A549 (cell line): Measurements from ENCODE around the gene RORC. TPM values are rescaled to one million over a fixed set of nuclear protein-coding genes. Genes with fewer than 3 reads are reported as not detected.
A peak's percentile ranks its signal among the peaks of the same experiment; 100 is the strongest.

Experiments
- ATAC-seq, 2 experiments: fragments of 200-7000 bp in 1 of 2; fragments of >200 bp in 1 of 2; cut with Nextera tagmentation in 1 of 2; cut with Tn5 transposase in 1 of 2; 3 replicates each; pipeline versions ENCODE4 v1.8.0 to v1.9.1; 2018 to 2020; ENCODE audit warnings: mild to moderate bottlenecking in 1 of 2, moderate library complexity in 1 of 2
- CTCF ChIA-PET: fragments of 300-600 bp; sonication (Branson Sonifier 250); formaldehyde crosslinking; extraction: SDS; loops from one replicate; lab custom pipeline; 2021; ENCODE audit warnings: antibody characterized with exemption, inconsistent platforms; lab: Yijun Ruan, JAX
- POLR2A ChIA-PET: fragments of 350-600 bp; formaldehyde crosslinking; extraction: SDS; loops from one replicate; lab custom pipeline; 2021; ENCODE audit warnings: antibody characterized with exemption, inconsistent platforms; lab: Yijun Ruan, JAX
- DNase-seq, 2 experiments: peaks; one replicate each; pipeline versions ENCODE4 v3.0.0 to v3.0.0-alpha.2; 2011 to 2016; ENCODE audit warnings: low read depth in 1 of 2, low spot score in 1 of 2
- FAIRE-seq: peaks from 2 replicates; lab custom pipeline; 2011; peaks lifted over from hg19 to GRCh38; lab: Jason Lieb, UNC
- H3K27ac ChIP-seq, 2 experiments: fragments of >200 bp; sonication (Bioruptor Twin); formaldehyde crosslinking; 3 replicates each; pipeline ENCODE4 v1.5.1; 2016 to 2017
- H3K4me1 ChIP-seq: fragments of >200 bp; sonication (Bioruptor Twin); formaldehyde crosslinking; 3 replicates; pipeline ENCODE4 v1.6.1; 2016
- H3K4me2 ChIP-seq: fragments of >200 bp; sonication (Bioruptor Twin); formaldehyde crosslinking; 3 replicates; pipeline ENCODE4 v1.6.1; 2016
- H3K4me3 ChIP-seq: fragments of >200 bp; sonication (Bioruptor Twin); formaldehyde crosslinking; 3 replicates; pipeline ENCODE4 v1.5.1; 2016
- H3K9me3 ChIP-seq: fragments of >200 bp; sonication (Bioruptor Twin); formaldehyde crosslinking; 3 replicates; pipeline ENCODE4 v1.6.1; 2016
- ATOH8 ChIP-seq: fragments of 250-450 bp; sonication (Bioruptor Pico); IDR thresholded peaks from 2 replicates; pipeline ENCODE4 v1.5.0; 2020; ENCODE audit warnings: low read depth, mild to moderate bottlenecking, moderate library complexity
- CBX8 ChIP-seq: fragments of 200-600 bp; sonication (generic); IDR thresholded peaks from 2 replicates; pipeline ENCODE4 v1.6.1; 2016
- CTCF ChIP-seq: fragments of >200 bp; sonication (Bioruptor Twin); formaldehyde crosslinking; IDR thresholded peaks from 3 replicates; pipeline ENCODE4 v1.5.1; 2016
- E2F6 ChIP-seq: IDR thresholded peaks from 2 replicates; pipeline ENCODE4 v1.6.1; 2012; ENCODE audit warnings: low read depth, borderline replicate concordance
- EHMT2 ChIP-seq: fragments of 200-600 bp; sonication (generic); IDR thresholded peaks from 2 replicates; pipeline ENCODE4 v1.6.1; 2016; ENCODE audit warnings: antibody characterized with exemption, low read depth, mild to moderate bottlenecking, moderate library complexity
- FOSB ChIP-seq: fragments of 250-450 bp; sonication (Bioruptor Pico); IDR thresholded peaks from 2 replicates; pipeline ENCODE4 v1.5.0; 2020; ENCODE audit warnings: mild to moderate bottlenecking, moderate library complexity
- GATA3 ChIP-seq: IDR thresholded peaks from 2 replicates; pipeline ENCODE4 v1.6.1; 2012; ENCODE audit warnings: borderline replicate concordance
- HMGXB4 ChIP-seq: fragments of 250-450 bp; sonication (Bioruptor Pico); IDR thresholded peaks from 2 replicates; pipeline ENCODE4 v1.5.0; 2021; ENCODE audit warnings: mild to moderate bottlenecking, moderate library complexity, borderline replicate concordance
- HOXA7 ChIP-seq: fragments of 250-450 bp; sonication (Bioruptor Pico); IDR thresholded peaks from 2 replicates; pipeline ENCODE4 v1.5.0; 2020; ENCODE audit warnings: mild to moderate bottlenecking, moderate library complexity
- JUNB ChIP-seq: fragments of >200 bp; sonication (Bioruptor Twin); formaldehyde crosslinking; IDR thresholded peaks from 2 replicates; pipeline ENCODE4 v1.6.1; 2016
- KDM5A ChIP-seq: fragments of 200-600 bp; sonication (generic); IDR thresholded peaks from 2 replicates; pipeline ENCODE4 v1.6.1; 2016; ENCODE audit warnings: antibody characterized with exemption, mild to moderate bottlenecking
- MAX ChIP-seq: IDR thresholded peaks from 2 replicates; pipeline ENCODE4 v1.6.1; 2012
- MAZ ChIP-seq: fragments of 150-350 bp; IDR thresholded peaks from 2 replicates; pipeline ENCODE4 v1.6.1; 2014; ENCODE audit warnings: antibody characterized with exemption, low read depth, low read length, borderline replicate concordance
- MYC ChIP-seq: IDR thresholded peaks from 2 replicates; pipeline ENCODE4 v1.6.1; 2012; ENCODE audit warnings: mild to moderate bottlenecking, inconsistent platforms, low read length, improper control_type of control experiment, borderline replicate concordance
- NFE2L2 ChIP-seq: fragments of 150-350 bp; conservative IDR thresholded peaks from 2 replicates; pipeline ENCODE4 v1.6.1; 2014; ENCODE audit warnings: low read length
- POLR2AphosphoS2 ChIP-seq: conservative IDR thresholded peaks from 2 replicates; pipeline ENCODE4 v1.6.1; 2012; ENCODE audit warnings: low read length, improper control_type of control experiment, inconsistent platforms
- RAD21 ChIP-seq, 2 experiments: fragments of >200 bp in 1 of 2; sonication (Bioruptor Twin) in 1 of 2; formaldehyde crosslinking in 1 of 2; IDR thresholded peaks in 1 of 2; conservative IDR thresholded peaks in 1 of 2; 2 replicates in 1 of 2; 3 replicates in 1 of 2; pipeline ENCODE4 v1.6.1; 2012 to 2018; ENCODE audit warnings: inconsistent platforms in 1 of 2
- REST ChIP-seq: fragments of 200-600 bp; sonication (generic); IDR thresholded peaks from 2 replicates; pipeline ENCODE4 v1.6.1; 2016; ENCODE audit warnings: antibody characterized with exemption, mild to moderate bottlenecking, moderate library complexity
- RNF2 ChIP-seq: fragments of 200-600 bp; sonication (generic); IDR thresholded peaks from 2 replicates; pipeline ENCODE4 v1.6.1; 2016; ENCODE audit warnings: low read depth, mild to moderate bottlenecking, antibody characterized with exemption, moderate library complexity, borderline replicate concordance
- SREBF2 ChIP-seq: fragments of 450-650 bp; IDR thresholded peaks from 2 replicates; pipeline ENCODE4 v1.6.1; 2014; ENCODE audit warnings: mild to moderate bottlenecking, moderate library complexity
- TFCP2L1 ChIP-seq: fragments of 250-450 bp; sonication (Bioruptor Pico); IDR thresholded peaks from 2 replicates; pipeline ENCODE4 v1.5.0; 2021; ENCODE audit warnings: mild to moderate bottlenecking
- TP53 ChIP-seq: fragments of 250-450 bp; sonication (Bioruptor Pico); IDR thresholded peaks from 2 replicates; pipeline ENCODE4 v1.5.0; 2021; ENCODE audit warnings: mild to moderate bottlenecking, moderate library complexity
- ZC3H11A ChIP-seq: fragments of 450-650 bp; IDR thresholded peaks from 2 replicates; pipeline ENCODE4 v1.6.1; 2014; ENCODE audit warnings: antibody characterized with exemption, mild to moderate bottlenecking
- ZFP36 ChIP-seq: fragments of 450-650 bp; IDR thresholded peaks from 2 replicates; pipeline ENCODE4 v1.6.1; 2014; ENCODE audit warnings: borderline replicate concordance; ENCODE audit not compliant: partially characterized antibody
- ZSCAN20 ChIP-seq: fragments of 250-450 bp; sonication (Bioruptor Pico); IDR thresholded peaks from 2 replicates; pipeline ENCODE4 v1.8.0; 2022; ENCODE audit warnings: mild to moderate bottlenecking, moderate library complexity
- WGBS: methylation state at CpG from one replicate; pipeline ENCODE4 v1.1.6; 2017; ENCODE audit errors: missing lambda C conversion rate; 5-methylcytosine and 5-hydroxymethylcytosine counted together
- polyA plus RNA-seq, 4 experiments: library from polyadenylated mRNA; depleted of rRNA in 3 of 4; stranded (reverse); fragments of >200 nt; fragmentation: RNase III in 1 of 4; extraction: RNeasy Plus Mini Kit Qiagen cat#74134 plus additional on column Dnase treatment in 1 of 4; gene quantifications; 2 replicates in 3 of 4; 3 replicates in 1 of 4; pipeline ENCODE4 v1.2.3, GENCODE V29; 2011 to 2017

The RORC gene
- polyA plus RNA-seq, 2 of the 4 experiments (the other 2 are of a cell fraction): 0.06 to 0.25 TPM

GRCh38 chr1:151790071-151790939, 41.3 kb downstream of the RORC start, which contains the start of gene TDRKH (continued):
- TF ChIP-seq RNF2 (no peak), SREBF2 (no peak), RAD21 (conservative IDR thresholded peaks at IDR 0.05 in 1 of 2, IDR thresholded peaks at IDR 0.05 in 1 of 2) (0 out of 5 replicates have a peak, but pooled peaks of 1 of the 2 experiments have one; percentile 9), ATOH8 (CRISPR knock-in tag) (peak; percentile 90; the same call in 1 of the 2 replicates), CTCF (peak; percentile 11; the same call in 1 of the 3 replicates), REST (no peak), KDM5A (no peak), HOXA7 (CRISPR knock-in tag) (no peak), NFE2L2 (no peak), MYC (no peak), TP53 (CRISPR knock-in tag) (peak; percentile 22; the same call in 1 of the 2 replicates), TFCP2L1 (CRISPR knock-in tag) (no peak), JUNB (no peak), ZSCAN20 (CRISPR knock-in tag) (peak; percentile 87; the same call in 1 of the 2 replicates), HMGXB4 (CRISPR knock-in tag) (no peak)
- TF ChIP-seq, all 56 proteins: peak for 18

- Histone ChIP-seq H3K9me3 (no peaks in the 10 kb centered on the region), H3K27ac (no peak overlapping the region), H3K4me3 (no peak overlapping the region), H3K4me1 (0 out of 3 replicates have a peak, but pooled peaks cover 4% of the 10 kb centered on the region), H3K4me2 (no peak overlapping the region)
- DNase-seq (no peak), ATAC-seq (no peak), FAIRE-seq (no peak)
- CTCF ChIA-PET: interaction anchor here (0.6 to 0.9 kb wide), 2 partner anchors 13 to 1443 kb away, joined by 3 read pairs; no protein-coding TSS in a partner anchor
- POLR2A ChIA-PET: interaction anchor here (0.7 kb wide), 1 partner anchor 24 kb away, joined by 12 read pairs; the partner anchor contains the start of gene MRPL9
- WGBS: 72% methylated on average over 3 of the region's 3 CpGs
- TF ChIP-seq ZFP36: no peak
- no peak for TF ChIP-seq GATA3
- no peak for TF ChIP-seq TFCP2L1 (CRISPR knock-in tag)
- TF ChIP-seq EHMT2: no peak
- no peak for TF ChIP-seq KDM5A
- TF ChIP-seq E2F6: no peak
- TF ChIP-seq CTCF: no peak
- TF ChIP-seq FOSB (CRISPR knock-in tag): no peak
- TF ChIP-seq MAZ: no peak
- TF ChIP-seq ZC3H11A: no peak
- no peak for TF ChIP-seq CBX8
- TF ChIP-seq POLR2AphosphoS2: no peak
- TF ChIP-seq MAX: no peak
- no peak for TF ChIP-seq SREBF2
Observed at GRCh38 chr1:151787689-151788088, 43.9 kb downstream of the RORC start.
